AG04450 (cell line): ENCODE results near the gene CNNM2. TPM values are rescaled to one million over a fixed set of nuclear protein-coding genes. Genes with fewer than 3 reads are reported as not detected.
"Not testable (repeated sequence)": the region's sequence is repeated elsewhere in the genome, so short reads cannot be mapped to it uniquely, and the experiment has no call there.

Experiments used
- CTCF ChIA-PET: fragments of 300-600, 350-600 bp; formaldehyde crosslinking; extraction: SDS; loops from one replicate; lab custom pipeline; 2022; ENCODE audit warnings: antibody characterized with exemption, inconsistent platforms; lab: Charles Lee
- POLR2A ChIA-PET: fragments of 350-600 bp; formaldehyde crosslinking; extraction: SDS; loops from one replicate; lab custom pipeline; 2021; ENCODE audit warnings: antibody characterized with exemption, inconsistent platforms; lab: Yijun Ruan, JAX
- DNase-seq: peaks from one replicate; pipeline ENCODE4 v3.0.0-alpha.2; 2011; ENCODE audit warnings: low read depth, low spot score
- H3K27ac ChIP-seq: one replicate; pipeline ENCODE4 v1.5.1; 2012; ENCODE audit warnings: low read depth, low read length, control low read depth
- H3K27me3 ChIP-seq: one replicate; pipeline ENCODE4 v1.6.0; 2012; ENCODE audit warnings: low read length; ENCODE audit not compliant: control insufficient read depth, insufficient read depth
- H3K4me3 ChIP-seq: 2 replicates; pipeline ENCODE4 v1.5.1; 2011; ENCODE audit warnings: mild to moderate bottlenecking, low read depth, low read length, control low read depth
- H3K9me3 ChIP-seq: 2 replicates; pipeline ENCODE4 v1.5.1; 2012; ENCODE audit warnings: low read length; ENCODE audit not compliant: control insufficient read depth, insufficient read depth
- polyA plus RNA-seq: library from polyadenylated mRNA; depleted of rRNA; stranded (reverse); fragments of >200 nt; gene quantifications from 2 replicates; pipeline ENCODE4 v1.2.3, GENCODE V29; 2011
- TF ChIP-seq, protein P1 (sequence below): IDR thresholded peaks from 2 replicates; pipeline ENCODE4 v1.5.1; 2011; ENCODE audit warnings: low read depth, low read length, control low read depth, inconsistent platforms

CNNM2 gene
- polyA plus RNA-seq, 1 experiment: 5.2 TPM

DNA sequence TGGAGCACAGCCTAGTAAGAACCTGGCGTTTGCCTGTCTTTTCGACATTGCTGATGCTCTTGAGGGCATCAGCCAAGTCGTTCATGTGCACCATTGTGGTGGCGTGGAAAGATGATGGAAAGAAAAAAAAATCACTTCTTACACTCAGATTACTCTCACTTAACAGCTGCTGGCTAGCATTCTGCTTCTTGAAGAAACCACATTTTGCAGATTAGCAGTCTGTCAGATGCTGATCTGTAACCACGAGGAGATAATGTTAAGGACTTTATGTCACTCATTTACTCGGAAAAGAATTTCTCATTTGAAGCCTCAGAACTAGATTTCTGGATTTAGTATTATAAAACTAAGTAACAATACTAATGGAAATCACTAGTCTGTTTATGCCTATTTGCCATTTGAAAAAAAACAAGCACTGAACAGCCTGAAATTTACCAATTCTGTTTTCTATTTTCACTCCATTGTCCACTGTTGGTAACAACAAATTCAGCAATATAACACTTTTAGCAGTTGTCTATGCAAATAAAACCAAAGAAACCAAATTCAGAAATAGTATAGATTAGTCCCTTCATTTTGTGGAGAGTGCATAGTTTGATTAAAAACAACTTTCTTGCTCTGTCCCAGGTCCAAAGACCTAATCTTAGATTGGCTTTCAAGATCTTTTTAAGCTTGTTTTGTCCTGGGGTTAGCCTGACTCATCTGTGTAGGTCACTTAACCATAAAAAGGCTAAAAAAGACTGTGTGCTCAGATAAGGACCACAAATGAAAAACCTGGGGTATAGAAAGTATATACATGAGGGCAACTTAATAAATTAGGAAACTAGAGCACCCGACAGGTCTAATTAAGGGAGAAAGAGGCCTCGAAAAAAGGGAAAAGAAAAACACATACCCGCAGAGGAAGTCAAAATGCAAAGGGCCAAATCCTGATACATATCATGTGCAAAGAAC, 207.5 kb downstream of the CNNM2 start:
- DNase-seq: no peak
- H3K9me3 ChIP-seq: no peaks in the 10 kb centered on the region
- H3K27ac ChIP-seq: no peak overlapping the region
- H3K4me3 ChIP-seq: no peak overlapping the region
- no peaks in the 10 kb centered on the region for H3K27me3 ChIP-seq
- ChIA-PET POLR2A (no interaction called here), CTCF (interaction anchor here (0.6 kb wide), 2 partner anchors 19 to 106 kb away, joined by 3 to 6 read pairs; no protein-coding TSS in a partner anchor)
- TF ChIP-seq, protein P1, sequence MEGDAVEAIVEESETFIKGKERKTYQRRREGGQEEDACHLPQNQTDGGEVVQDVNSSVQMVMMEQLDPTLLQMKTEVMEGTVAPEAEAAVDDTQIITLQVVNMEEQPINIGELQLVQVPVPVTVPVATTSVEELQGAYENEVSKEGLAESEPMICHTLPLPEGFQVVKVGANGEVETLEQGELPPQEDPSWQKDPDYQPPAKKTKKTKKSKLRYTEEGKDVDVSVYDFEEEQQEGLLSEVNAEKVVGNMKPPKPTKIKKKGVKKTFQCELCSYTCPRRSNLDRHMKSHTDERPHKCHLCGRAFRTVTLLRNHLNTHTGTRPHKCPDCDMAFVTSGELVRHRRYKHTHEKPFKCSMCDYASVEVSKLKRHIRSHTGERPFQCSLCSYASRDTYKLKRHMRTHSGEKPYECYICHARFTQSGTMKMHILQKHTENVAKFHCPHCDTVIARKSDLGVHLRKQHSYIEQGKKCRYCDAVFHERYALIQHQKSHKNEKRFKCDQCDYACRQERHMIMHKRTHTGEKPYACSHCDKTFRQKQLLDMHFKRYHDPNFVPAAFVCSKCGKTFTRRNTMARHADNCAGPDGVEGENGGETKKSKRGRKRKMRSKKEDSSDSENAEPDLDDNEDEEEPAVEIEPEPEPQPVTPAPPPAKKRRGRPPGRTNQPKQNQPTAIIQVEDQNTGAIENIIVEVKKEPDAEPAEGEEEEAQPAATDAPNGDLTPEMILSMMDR: no peak

DNA sequence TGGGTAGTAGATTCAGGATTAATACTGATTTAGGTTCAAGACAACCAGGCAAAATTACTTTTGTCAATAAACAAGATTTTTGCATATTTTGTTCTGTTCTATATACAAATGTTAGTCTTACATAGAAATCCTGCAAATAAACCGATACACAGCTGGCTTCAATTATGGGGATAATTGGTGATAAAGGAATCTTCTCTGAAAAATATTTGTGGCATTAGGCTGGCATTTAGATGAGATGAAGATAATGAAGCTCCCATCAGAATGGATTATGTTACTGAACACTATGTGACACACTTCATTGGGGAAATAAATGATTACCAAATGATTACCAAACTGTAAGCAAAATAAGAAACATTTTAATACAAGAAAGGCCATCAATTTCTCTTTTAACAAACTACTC, 209.1 kb downstream of the CNNM2 start:
- H3K27me3 ChIP-seq: no peaks in the 10 kb centered on the region
- ChIA-PET CTCF (interaction anchor here (1.0 kb wide), 1 partner anchor 106 kb away, joined by 3 read pairs; no protein-coding TSS in a partner anchor), POLR2A (interaction anchor here (0.6 kb wide), 1 partner anchor 64 kb away, joined by 5 read pairs; no protein-coding TSS in a partner anchor)
- H3K9me3 ChIP-seq: no peaks in the 10 kb centered on the region
- no peak for DNase-seq
- H3K4me3 ChIP-seq: no peak overlapping the region
- TF ChIP-seq, protein P1: no peak
- no peak overlapping the region for H3K27ac ChIP-seq

- H3K4me3 ChIP-seq, POLR2A ChIA-PET, H3K27ac ChIP-seq, DNase-seq, H3K27me3 ChIP-seq, CTCF ChIA-PET, H3K9me3 ChIP-seq: not testable (repeated sequence)
Measured at GRCh38 chr10:103130180-103130579, 212.1 kb downstream of the CNNM2 start.

DNA sequence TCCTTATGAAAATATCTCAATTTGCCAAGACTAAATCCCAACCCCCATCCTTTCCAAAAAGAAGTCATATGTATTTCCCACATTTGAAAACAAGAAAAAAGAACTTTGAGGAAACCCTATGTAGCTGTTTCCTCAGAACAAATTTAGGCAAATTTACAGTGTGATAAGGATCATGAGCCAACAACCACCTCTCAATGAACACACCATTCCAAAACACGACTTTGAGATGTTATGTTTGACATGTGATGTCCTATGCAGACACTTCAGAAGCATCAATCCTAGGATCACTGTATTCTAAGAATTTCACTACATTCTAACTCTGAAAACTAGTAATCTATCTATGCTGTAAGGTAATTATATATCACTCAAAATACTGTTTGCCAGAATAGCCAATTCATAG, 212.8 kb downstream of the CNNM2 start:
- Histone ChIP-seq H3K27ac (no peak overlapping the region), H3K4me3 (no peak overlapping the region), H3K9me3 (no peaks in the 10 kb centered on the region), H3K27me3 (no peaks in the 10 kb centered on the region)
- ChIA-PET POLR2A (no interaction called here), CTCF (interaction anchor here (1.2 kb wide), 1 partner anchor 297 kb away, joined by 3 read pairs; no protein-coding TSS in a partner anchor)
- TF ChIP-seq, protein P1: no peak
- DNase-seq: no peak

DNA sequence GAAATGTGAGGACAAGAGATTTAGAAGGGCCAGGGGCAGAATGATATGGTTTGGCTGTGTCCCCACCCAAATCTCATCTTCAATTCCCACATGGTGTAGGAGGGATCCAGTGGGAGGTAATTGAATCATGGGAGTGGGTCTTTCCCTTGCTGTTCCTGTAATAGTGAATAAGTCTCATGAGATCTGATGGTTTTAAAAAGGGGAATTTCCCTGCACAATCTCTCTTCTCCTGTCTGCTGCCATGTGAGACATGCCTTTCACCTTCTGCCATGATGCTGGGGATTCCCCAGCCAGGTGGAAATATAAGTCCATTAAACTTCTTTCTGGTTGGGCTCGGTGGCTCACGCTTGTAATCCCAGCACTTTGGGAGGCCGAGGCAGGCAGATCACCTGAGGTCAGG, 217.1 kb downstream of the CNNM2 start:
- H3K27ac ChIP-seq, H3K27me3 ChIP-seq, H3K4me3 ChIP-seq, H3K9me3 ChIP-seq, POLR2A ChIA-PET, CTCF ChIA-PET, DNase-seq: not testable (repeated sequence)

- TF ChIP-seq, protein P1: no peak
- Histone ChIP-seq H3K4me3 (no peak overlapping the region), H3K9me3 (no peaks in the 10 kb centered on the region), H3K27me3 (no peaks in the 10 kb centered on the region), H3K27ac (no peak overlapping the region)
- DNase-seq: no peak
- CTCF ChIA-PET: interaction anchor here (1.1 to 4.0 kb wide), 2 partner anchors 100 to 104 kb away, joined by 4 to 19 read pairs; no protein-coding TSS in a partner anchor
- POLR2A ChIA-PET: no interaction called here
Measured at GRCh38 chr10:103139803-103140202, 221.7 kb downstream of the CNNM2 start.
